OCI-LY1 (cell line): ENCODE data around the gene CAPS.

Experiments used
- CTCF ChIP-seq: fragments of 200-600 bp; sonication (generic), shearing (Covaris generic); IDR thresholded peaks from 2 replicates; pipeline ENCODE4 v1.5.1; 2017; ENCODE audit warnings: mild to moderate bottlenecking, antibody characterized with exemption, low read length, moderate library complexity, mixed read lengths
- EZH2 ChIP-seq: fragments of 200-600 bp; sonication (generic), shearing (Covaris generic); IDR thresholded peaks from 2 replicates; pipeline ENCODE4 v1.8.0; 2017; ENCODE audit warnings: borderline replicate concordance, mixed run types, mild to moderate bottlenecking, antibody characterized with exemption, low read length, moderate library complexity, mixed read lengths

GRCh38 chr19:5911366-5911765, 2.7 kb upstream of the CAPS start:
- no peak for TF ChIP-seq EZH2
- no peak for TF ChIP-seq CTCF
